HepG2 (cell line): ENCODE measurements around the gene GJD3. TPM values are rescaled to one million over a fixed set of nuclear protein-coding genes. Genes with fewer than 3 reads are reported as not detected.
A peak's percentile ranks its signal among the peaks of the same experiment; 100 is the strongest.

Experiments used
- AGO2 ChIP-seq: fragments of 200-400 bp; formaldehyde crosslinking; optimal IDR thresholded peaks from 2 replicates; pipeline ENCODE3; 2017; ENCODE audit warnings: mild to moderate bottlenecking, low read depth, low read length, moderate library complexity
- BCLAF1 ChIP-seq: fragments of 450-650 bp; IDR thresholded peaks from 2 replicates; pipeline ENCODE4 v1.6.1; 2017; ENCODE audit warnings: mild to moderate bottlenecking
- BRCA1 ChIP-seq: sonication (generic); formaldehyde crosslinking; IDR thresholded peaks from 2 replicates; pipeline ENCODE4 v1.4.0; 2020; ENCODE audit warnings: missing genetic modification reagents
- GLI4 ChIP-seq: sonication (generic); formaldehyde crosslinking; IDR thresholded peaks from 2 replicates; pipeline ENCODE4 v1.5.1; 2020; ENCODE audit warnings: missing genetic modification reagents, mild to moderate bottlenecking, moderate library complexity, borderline replicate concordance
- GZF1 ChIP-seq: sonication (generic); formaldehyde crosslinking; IDR thresholded peaks from 2 replicates; pipeline ENCODE4 v1.5.1; 2020; ENCODE audit warnings: mild to moderate bottlenecking, missing genetic modification reagents
- HDAC2 ChIP-seq: sonication (generic); formaldehyde crosslinking; IDR thresholded peaks from 2 replicates; pipeline ENCODE4 v1.4.0; 2020; ENCODE audit warnings: missing genetic modification reagents
- KDM5B ChIP-seq: sonication (generic); formaldehyde crosslinking; IDR thresholded peaks from 2 replicates; pipeline ENCODE4 v1.4.0; 2020; ENCODE audit warnings: missing genetic modification reagents, mild to moderate bottlenecking, borderline replicate concordance
- KLF6 ChIP-seq: IDR thresholded peaks from 2 replicates; pipeline ENCODE4 v1.8.0; 2016; ENCODE audit warnings: missing biosample characterization, missing genetic modification reagents
- NFRKB ChIP-seq: fragments of 450-650 bp; IDR thresholded peaks from 2 replicates; pipeline ENCODE4 v1.6.1; 2017
- POLR2AphosphoS2 ChIP-seq: IDR thresholded peaks from 2 replicates; pipeline ENCODE4 v1.6.1; 2011; ENCODE audit warnings: low read depth, low read length, improper control_type of control experiment
- SMAD9 ChIP-seq: sonication (generic); formaldehyde crosslinking; IDR thresholded peaks from 2 replicates; pipeline ENCODE4 v1.5.1; 2020; ENCODE audit warnings: mild to moderate bottlenecking, missing genetic modification reagents
- SRSF1 ChIP-seq: fragments of 200-400 bp; formaldehyde crosslinking; optimal IDR thresholded peaks from 2 replicates; pipeline ENCODE3; 2017; ENCODE audit warnings: mild to moderate bottlenecking, low read depth, low read length, moderate library complexity
- TCF12 ChIP-seq, 2 experiments: fragments of 450-650 bp in 1 of 2; sonication (generic) in 1 of 2; formaldehyde crosslinking in 1 of 2; IDR thresholded peaks; 2 replicates each; pipeline versions ENCODE4 v1.6.1 to v1.8.0; 2017 to 2022; ENCODE audit warnings: antibody characterized with exemption in 1 of 2, mild to moderate bottlenecking in 1 of 2, missing genetic modification reagents in 1 of 2, moderate library complexity in 1 of 2
- ZFY ChIP-seq: sonication (generic); formaldehyde crosslinking; IDR thresholded peaks from 2 replicates; pipeline ENCODE4 v1.4.0; 2020; ENCODE audit warnings: missing genetic modification reagents
- ZNF431 ChIP-seq: sonication (generic); formaldehyde crosslinking; IDR thresholded peaks from 2 replicates; pipeline ENCODE4 v1.9.0; 2022; ENCODE audit warnings: missing genetic modification reagents, low read depth, mild to moderate bottlenecking, borderline replicate concordance
- ZNF580 ChIP-seq: IDR thresholded peaks from 2 replicates; pipeline ENCODE4 v1.6.1; 2016; ENCODE audit warnings: low read depth, borderline replicate concordance
- ZNF598 ChIP-seq: sonication (generic); formaldehyde crosslinking; IDR thresholded peaks from 2 replicates; pipeline ENCODE4 v1.5.1; 2020; ENCODE audit warnings: mild to moderate bottlenecking, missing genetic modification reagents, borderline replicate concordance
- polyA plus RNA-seq, 8 experiments: library from polyadenylated mRNA; depleted of rRNA in 3 of 8; stranded (reverse) in 7 of 8; unstranded in 1 of 8; fragments of >200 nt; fragmentation: Illumina TruSeq in 4 of 8; extraction: Trizol in 4 of 8; gene quantifications; 2 replicates each; pipeline versions ENCODE4 v1.2.1 to v1.2.3, GENCODE V29; 2011 to 2016; ENCODE audit warnings: low read depth in 4 of 8, missing spikeins in 1 of 8, mixed read lengths in 1 of 8; ENCODE audit not compliant: insufficient read depth in 1 of 8
- total RNA-seq, 5 experiments: library from RNA; depleted of rRNA; stranded (reverse); fragments of >200 nt; fragmentation: Illumina TruSeq; extraction: Trizol; gene quantifications; 2 replicates each; pipeline ENCODE4 v1.2.3, GENCODE V29; 2016; ENCODE audit warnings: low read depth in 1 of 5
- TF ChIP-seq, protein P1 (sequence below): sonication (generic); formaldehyde crosslinking; IDR thresholded peaks from 2 replicates; pipeline ENCODE4 v1.9.0; 2021; ENCODE audit warnings: mild to moderate bottlenecking, missing genetic modification reagents
- TF ChIP-seq, protein P2 (sequence below): sonication (generic); formaldehyde crosslinking; IDR thresholded peaks from 2 replicates; pipeline ENCODE4 v1.9.0; 2021; ENCODE audit warnings: missing genetic modification reagents, mild to moderate bottlenecking, borderline replicate concordance

GJD3 gene
- total and polyA plus RNA-seq, 2 of the 13 experiments (the other 11 are each of a cell fraction or from before 2014, with no cell fraction given): not detected

DNA sequence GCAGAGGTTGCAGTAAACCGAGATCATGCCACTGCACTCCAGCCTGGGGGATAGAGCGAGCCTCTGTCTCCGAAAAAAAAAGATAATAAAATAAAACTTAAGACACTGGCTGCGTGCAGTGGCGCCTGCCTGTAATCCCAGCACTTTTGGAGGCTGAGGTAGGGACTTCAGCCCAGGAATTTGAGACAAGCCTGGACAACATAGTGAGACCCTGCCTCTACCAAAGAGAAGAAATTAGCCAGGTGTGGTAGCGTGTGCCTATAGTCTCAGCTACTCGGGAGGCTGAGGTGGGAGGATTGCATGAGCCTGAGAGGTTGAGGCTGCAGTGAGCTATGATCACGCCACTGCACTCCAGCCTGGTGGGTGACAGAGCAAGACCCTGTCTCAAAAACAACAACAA lies 28.9 kb downstream of the GJD3 start (continued):
- TF ChIP-seq, protein P1, sequence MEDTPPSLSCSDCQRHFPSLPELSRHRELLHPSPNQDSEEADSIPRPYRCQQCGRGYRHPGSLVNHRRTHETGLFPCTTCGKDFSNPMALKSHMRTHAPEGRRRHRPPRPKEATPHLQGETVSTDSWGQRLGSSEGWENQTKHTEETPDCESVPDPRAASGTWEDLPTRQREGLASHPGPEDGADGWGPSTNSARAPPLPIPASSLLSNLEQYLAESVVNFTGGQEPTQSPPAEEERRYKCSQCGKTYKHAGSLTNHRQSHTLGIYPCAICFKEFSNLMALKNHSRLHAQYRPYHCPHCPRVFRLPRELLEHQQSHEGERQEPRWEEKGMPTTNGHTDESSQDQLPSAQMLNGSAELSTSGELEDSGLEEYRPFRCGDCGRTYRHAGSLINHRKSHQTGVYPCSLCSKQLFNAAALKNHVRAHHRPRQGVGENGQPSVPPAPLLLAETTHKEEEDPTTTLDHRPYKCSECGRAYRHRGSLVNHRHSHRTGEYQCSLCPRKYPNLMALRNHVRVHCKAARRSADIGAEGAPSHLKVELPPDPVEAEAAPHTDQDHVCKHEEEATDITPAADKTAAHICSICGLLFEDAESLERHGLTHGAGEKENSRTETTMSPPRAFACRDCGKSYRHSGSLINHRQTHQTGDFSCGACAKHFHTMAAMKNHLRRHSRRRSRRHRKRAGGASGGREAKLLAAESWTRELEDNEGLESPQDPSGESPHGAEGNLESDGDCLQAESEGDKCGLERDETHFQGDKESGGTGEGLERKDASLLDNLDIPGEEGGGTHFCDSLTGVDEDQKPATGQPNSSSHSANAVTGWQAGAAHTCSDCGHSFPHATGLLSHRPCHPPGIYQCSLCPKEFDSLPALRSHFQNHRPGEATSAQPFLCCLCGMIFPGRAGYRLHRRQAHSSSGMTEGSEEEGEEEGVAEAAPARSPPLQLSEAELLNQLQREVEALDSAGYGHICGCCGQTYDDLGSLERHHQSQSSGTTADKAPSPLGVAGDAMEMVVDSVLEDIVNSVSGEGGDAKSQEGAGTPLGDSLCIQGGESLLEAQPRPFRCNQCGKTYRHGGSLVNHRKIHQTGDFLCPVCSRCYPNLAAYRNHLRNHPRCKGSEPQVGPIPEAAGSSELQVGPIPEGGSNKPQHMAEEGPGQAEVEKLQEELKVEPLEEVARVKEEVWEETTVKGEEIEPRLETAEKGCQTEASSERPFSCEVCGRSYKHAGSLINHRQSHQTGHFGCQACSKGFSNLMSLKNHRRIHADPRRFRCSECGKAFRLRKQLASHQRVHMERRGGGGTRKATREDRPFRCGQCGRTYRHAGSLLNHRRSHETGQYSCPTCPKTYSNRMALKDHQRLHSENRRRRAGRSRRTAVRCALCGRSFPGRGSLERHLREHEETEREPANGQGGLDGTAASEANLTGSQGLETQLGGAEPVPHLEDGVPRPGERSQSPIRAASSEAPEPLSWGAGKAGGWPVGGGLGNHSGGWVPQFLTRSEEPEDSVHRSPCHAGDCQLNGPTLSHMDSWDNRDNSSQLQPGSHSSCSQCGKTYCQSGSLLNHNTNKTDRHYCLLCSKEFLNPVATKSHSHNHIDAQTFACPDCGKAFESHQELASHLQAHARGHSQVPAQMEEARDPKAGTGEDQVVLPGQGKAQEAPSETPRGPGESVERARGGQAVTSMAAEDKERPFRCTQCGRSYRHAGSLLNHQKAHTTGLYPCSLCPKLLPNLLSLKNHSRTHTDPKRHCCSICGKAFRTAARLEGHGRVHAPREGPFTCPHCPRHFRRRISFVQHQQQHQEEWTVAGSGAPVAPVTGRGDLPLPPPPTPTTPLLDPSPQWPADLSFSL: no peak
- TF ChIP-seq TCF12 (IDR thresholded peaks at IDR 0.05): no peak
- TF ChIP-seq TCF12 (CRISPR knock-in tag; IDR thresholded peaks at IDR 0.05): no peak
- no peak for TF ChIP-seq BCLAF1
- TF ChIP-seq, protein P2, sequence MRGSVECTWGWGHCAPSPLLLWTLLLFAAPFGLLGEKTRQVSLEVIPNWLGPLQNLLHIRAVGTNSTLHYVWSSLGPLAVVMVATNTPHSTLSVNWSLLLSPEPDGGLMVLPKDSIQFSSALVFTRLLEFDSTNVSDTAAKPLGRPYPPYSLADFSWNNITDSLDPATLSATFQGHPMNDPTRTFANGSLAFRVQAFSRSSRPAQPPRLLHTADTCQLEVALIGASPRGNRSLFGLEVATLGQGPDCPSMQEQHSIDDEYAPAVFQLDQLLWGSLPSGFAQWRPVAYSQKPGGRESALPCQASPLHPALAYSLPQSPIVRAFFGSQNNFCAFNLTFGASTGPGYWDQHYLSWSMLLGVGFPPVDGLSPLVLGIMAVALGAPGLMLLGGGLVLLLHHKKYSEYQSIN (CRISPR knock-in tag): no peak
- TF ChIP-seq SRSF1: no peak
- TF ChIP-seq ZFY (CRISPR knock-in tag): 0 out of 2 replicates have a peak, but pooled peaks have one; percentile 18
- no peak for TF ChIP-seq BRCA1
- TF ChIP-seq HDAC2 (CRISPR knock-in tag): no peak
- no peak for TF ChIP-seq GLI4 (CRISPR knock-in tag)
- no peak for TF ChIP-seq SMAD9
- TF ChIP-seq KLF6 (CRISPR knock-in tag): no peak
- TF ChIP-seq GZF1 (CRISPR knock-in tag): no peak
- TF ChIP-seq POLR2AphosphoS2: no peak
- TF ChIP-seq AGO2: no peak
- TF ChIP-seq ZNF431 (CRISPR knock-in tag): no peak
- no peak for TF ChIP-seq ZNF598
- TF ChIP-seq KDM5B (CRISPR knock-in tag): no peak
- no peak for TF ChIP-seq ZNF580 (CRISPR knock-in tag)
- TF ChIP-seq NFRKB: no peak
- TF ChIP-seq, all 625 proteins: peak for 12
